ENCODE results near the gene PCSK2. TPM values are rescaled to one million over a fixed set of nuclear protein-coding genes. Genes with fewer than 3 reads are reported as not detected.

The PCSK2 gene
- total RNA-seq, 1 donor from 2014 or later = 0.52 TPM

DNA sequence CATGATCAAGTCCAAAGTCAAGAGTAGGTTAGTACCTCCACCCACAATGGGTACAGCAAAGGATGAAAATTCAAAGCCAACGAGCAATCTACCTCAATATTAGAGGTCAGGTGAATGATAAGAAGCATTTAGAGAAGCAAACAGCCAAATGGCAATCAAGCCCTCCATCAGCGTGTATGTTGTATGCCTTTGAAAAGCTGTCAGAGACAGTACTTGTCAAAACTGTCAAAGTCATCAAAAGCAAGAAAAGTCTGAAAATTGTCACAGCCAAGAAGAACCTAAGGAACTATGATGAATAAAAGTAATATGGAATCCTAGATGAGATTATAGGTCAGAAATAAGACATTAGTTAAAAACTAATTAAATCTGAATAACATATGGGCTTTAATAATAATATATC lies 99.3 kb downstream of the PCSK2 start:
- no peaks in the 10 kb centered on the region for H3K36me3 ChIP-seq (ENCODE audit: control insufficient read depth in 3 of 3, insufficient read depth in 3 of 3, low read length in 3 of 3)
- no peaks in the 10 kb centered on the region for H3K4me1 ChIP-seq (ENCODE audit: control insufficient read depth in 3 of 3, insufficient read depth in 3 of 3, low read length in 3 of 3)
- peaks cover 0 to 8% (median 7%) of the 10 kb centered on the region in 3 donors for H3K27me3 ChIP-seq (ENCODE audit: control insufficient read depth in 3 of 3, insufficient read depth in 3 of 3, low read length in 3 of 3)
- H3K9me3 ChIP-seq (ENCODE audit: control insufficient read depth in 3 of 3, low read length in 3 of 3) = no peaks in the 10 kb centered on the region
- no peak overlapping the region for H3K9ac ChIP-seq (ENCODE audit: low read depth in 1 of 3, low read length in 3 of 3)
- no peak overlapping the region for H3K4me3 ChIP-seq (ENCODE audit: low read length in 3 of 3)
- H3K27ac ChIP-seq (ENCODE audit: low read depth, low read length) = no peak overlapping the region

DNA sequence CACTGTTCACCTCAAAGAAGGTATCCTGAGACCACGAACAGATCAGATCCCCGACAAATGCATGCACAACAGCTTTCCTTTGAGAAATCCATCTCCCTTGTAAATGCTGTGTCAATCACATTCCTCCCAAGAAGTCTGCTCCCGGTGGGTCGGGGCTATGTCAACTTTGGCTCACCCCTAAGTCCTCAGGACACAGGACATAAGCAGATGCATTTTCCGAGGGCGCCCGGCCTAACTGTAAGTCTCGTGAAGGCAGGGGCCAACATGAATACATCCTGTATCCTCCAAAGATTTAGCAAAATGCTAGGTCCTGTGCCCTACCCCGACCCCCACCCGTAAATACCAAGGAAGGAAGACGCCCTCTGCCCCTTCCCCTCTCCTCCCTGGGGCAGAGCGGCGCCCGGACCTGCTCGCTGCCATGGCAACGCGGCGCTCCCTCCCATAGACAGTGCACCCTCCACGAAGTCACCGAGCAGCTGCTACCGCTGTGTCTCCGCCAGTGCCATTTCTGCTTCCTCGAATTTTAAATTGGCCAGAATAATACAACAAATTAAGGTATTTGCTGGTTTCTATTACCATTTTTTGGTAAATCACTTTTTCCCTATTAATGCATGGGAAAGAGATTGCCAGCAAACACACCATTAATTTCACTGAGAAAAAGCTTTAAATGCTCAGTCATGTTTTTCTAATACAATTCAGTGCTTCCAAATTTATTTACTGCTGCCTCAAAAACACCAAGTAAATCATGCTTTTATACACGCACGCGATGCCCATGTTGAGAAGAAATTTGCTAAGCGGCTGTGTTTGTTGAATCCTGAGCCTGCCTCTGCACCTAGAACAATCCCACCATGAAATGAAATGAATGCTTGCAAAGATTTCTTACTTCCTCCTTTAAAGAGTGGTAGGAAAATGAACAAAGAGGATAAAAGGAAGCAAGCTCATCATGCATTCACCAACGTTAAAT lies 100.6 kb downstream of the PCSK2 start:
- peaks cover 0 to 8% (median 7%) of the 10 kb centered on the region in 3 donors for H3K27me3 ChIP-seq (ENCODE audit: control insufficient read depth in 3 of 3, insufficient read depth in 3 of 3, low read length in 3 of 3)
- no peaks in the 10 kb centered on the region for H3K9me3 ChIP-seq (ENCODE audit: control insufficient read depth in 3 of 3, low read length in 3 of 3)
- H3K4me3 ChIP-seq (ENCODE audit: low read length in 3 of 3) = no peak overlapping the region
- H3K27ac ChIP-seq (ENCODE audit: low read depth, low read length) = no peak overlapping the region
- no peaks in the 10 kb centered on the region for H3K4me1 ChIP-seq (ENCODE audit: control insufficient read depth in 3 of 3, insufficient read depth in 3 of 3, low read length in 3 of 3)
- no peak overlapping the region for H3K9ac ChIP-seq (ENCODE audit: low read depth in 1 of 3, low read length in 3 of 3)
- no peaks in the 10 kb centered on the region for H3K36me3 ChIP-seq (ENCODE audit: control insufficient read depth in 3 of 3, insufficient read depth in 3 of 3, low read length in 3 of 3)

DNA sequence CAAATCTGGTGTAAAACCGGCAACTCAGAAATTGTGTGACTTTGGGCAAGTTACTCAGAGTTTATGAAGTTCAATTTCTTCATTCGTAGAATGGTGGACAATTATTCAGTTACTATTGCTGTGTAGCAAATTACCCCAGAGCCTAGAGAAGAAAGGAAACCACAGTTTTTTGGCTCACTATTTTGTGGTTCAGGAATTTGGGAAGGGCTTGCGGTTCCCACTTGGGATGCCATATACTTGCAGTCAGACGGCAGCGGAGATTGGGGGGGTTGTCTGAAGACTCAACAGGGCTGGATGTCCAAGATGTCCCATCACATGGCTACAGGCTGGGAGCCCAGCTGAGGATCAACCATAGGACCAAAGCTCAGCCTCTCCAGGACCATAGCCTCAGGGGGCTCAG lies 108.1 kb downstream of the PCSK2 start:
- no peaks in the 10 kb centered on the region for H3K9me3 ChIP-seq (ENCODE audit: control insufficient read depth in 3 of 3, low read length in 3 of 3)
- H3K27me3 ChIP-seq (ENCODE audit: control insufficient read depth in 3 of 3, insufficient read depth in 3 of 3, low read length in 3 of 3) = no peaks in the 10 kb centered on the region
- no peaks in the 10 kb centered on the region for H3K4me1 ChIP-seq (ENCODE audit: control insufficient read depth in 3 of 3, insufficient read depth in 3 of 3, low read length in 3 of 3)
- H3K36me3 ChIP-seq (ENCODE audit: control insufficient read depth in 3 of 3, insufficient read depth in 3 of 3, low read length in 3 of 3) = no peaks in the 10 kb centered on the region
- no peak overlapping the region for H3K27ac ChIP-seq (ENCODE audit: low read depth, low read length)
- H3K9ac ChIP-seq (ENCODE audit: low read depth in 1 of 3, low read length in 3 of 3) = no peak overlapping the region
- H3K4me3 ChIP-seq (ENCODE audit: low read length in 3 of 3) = no peak overlapping the region

DNA sequence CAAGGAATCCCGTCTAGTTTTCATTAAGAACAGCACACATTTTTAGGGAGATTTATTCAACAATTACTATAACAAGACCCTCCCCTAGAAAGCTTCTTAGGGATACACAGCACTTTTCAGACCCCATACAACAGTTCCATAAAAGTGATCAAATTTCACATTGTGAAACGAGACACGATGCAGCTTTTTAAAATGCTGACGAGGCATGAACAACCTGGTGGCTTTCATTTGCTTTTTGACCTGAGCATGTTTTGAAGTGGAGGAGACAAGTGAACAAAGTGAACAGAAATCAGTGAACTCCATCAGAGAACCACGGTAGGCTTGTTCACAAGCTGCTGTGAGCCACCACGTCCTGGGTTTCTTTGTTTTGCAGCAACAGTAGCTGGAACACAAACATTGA lies 112.2 kb downstream of the PCSK2 start:
- H3K27me3 ChIP-seq (ENCODE audit: control insufficient read depth in 3 of 3, insufficient read depth in 3 of 3, low read length in 3 of 3) = no peaks in the 10 kb centered on the region
- H3K4me1 ChIP-seq (ENCODE audit: control insufficient read depth in 3 of 3, insufficient read depth in 3 of 3, low read length in 3 of 3) = no peaks in the 10 kb centered on the region
- peaks cover 0 to 2% (median 0%) of the 10 kb centered on the region in 3 donors for H3K9me3 ChIP-seq (ENCODE audit: control insufficient read depth in 3 of 3, low read length in 3 of 3)
- no peak overlapping the region for H3K27ac ChIP-seq (ENCODE audit: low read depth, low read length)
- no peaks in the 10 kb centered on the region for H3K36me3 ChIP-seq (ENCODE audit: control insufficient read depth in 3 of 3, insufficient read depth in 3 of 3, low read length in 3 of 3)
- no peak overlapping the region for H3K9ac ChIP-seq (ENCODE audit: low read depth in 1 of 3, low read length in 3 of 3)
- H3K4me3 ChIP-seq (ENCODE audit: low read length in 3 of 3) = no peak overlapping the region

DNA sequence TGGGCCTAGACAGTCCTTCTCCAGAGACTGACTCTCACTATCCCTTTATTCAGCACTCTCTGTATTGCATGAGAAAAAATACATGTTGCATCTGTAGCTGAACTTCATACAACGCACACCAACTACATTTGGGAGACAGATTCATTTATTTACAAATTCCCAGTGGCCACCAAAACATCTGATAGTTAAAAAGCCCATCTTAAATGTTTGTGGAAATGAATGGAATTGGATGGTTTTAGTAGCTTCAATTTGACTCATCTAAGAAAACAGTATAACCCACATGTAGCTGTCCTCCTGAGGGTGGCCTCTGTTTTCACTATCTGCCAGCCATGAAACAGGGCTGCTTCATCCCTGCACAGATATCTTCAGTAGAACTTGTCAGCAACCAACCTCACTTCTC lies 116.3 kb downstream of the PCSK2 start:
- H3K27ac ChIP-seq (ENCODE audit: low read depth, low read length) = no peak overlapping the region
- peaks cover 0 to 2% (median 0%) of the 10 kb centered on the region in 3 donors for H3K9me3 ChIP-seq (ENCODE audit: control insufficient read depth in 3 of 3, low read length in 3 of 3)
- no peaks in the 10 kb centered on the region for H3K4me1 ChIP-seq (ENCODE audit: control insufficient read depth in 3 of 3, insufficient read depth in 3 of 3, low read length in 3 of 3)
- H3K36me3 ChIP-seq (ENCODE audit: control insufficient read depth in 3 of 3, insufficient read depth in 3 of 3, low read length in 3 of 3) = no peaks in the 10 kb centered on the region
- no peak overlapping the region for H3K9ac ChIP-seq (ENCODE audit: low read depth in 1 of 3, low read length in 3 of 3)
- no peak overlapping the region for H3K4me3 ChIP-seq (ENCODE audit: low read length in 3 of 3)
- H3K27me3 ChIP-seq (ENCODE audit: control insufficient read depth in 3 of 3, insufficient read depth in 3 of 3, low read length in 3 of 3) = peaks cover 0 to 4% (median 0%) of the 10 kb centered on the region in 3 donors

DNA sequence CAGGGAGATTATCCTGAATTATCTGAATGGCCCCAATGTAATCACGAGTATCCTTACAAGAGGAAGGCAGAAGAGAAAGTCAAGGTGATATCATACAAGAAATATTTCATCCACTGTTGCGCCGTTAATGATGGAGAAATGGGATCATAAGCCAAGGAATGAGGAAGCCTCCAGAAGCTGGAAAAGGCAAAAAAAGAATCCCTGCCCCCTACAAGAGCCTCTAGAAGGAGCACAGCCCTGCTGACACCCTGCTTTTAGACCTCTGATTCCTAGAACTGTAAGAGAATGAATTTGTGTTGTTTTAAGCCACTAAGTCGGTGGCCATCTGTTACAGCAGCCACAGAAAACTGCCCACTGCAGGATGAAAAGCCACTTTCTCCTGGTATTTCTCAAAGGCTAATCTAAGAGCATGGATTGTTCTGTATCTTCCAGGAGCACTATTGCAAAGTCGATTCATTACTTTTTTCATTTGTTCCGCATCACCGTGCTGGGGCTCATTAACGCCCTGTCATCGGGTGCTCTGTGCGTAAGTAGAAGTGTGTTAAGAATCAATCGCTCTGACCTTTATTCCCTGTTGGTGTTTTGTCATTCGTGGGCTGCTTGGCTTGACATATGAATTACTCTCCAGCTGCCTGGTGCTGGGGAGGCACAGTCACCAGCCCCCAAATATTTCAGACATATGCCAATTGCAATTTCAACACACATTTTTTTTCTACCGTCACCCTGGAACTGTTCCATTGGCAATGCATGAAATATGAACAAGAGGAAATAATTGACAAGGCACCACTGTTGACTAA lies 117.0 kb downstream of the PCSK2 start:
- no peak overlapping the region for H3K4me3 ChIP-seq (ENCODE audit: low read length in 3 of 3)
- H3K27ac ChIP-seq (ENCODE audit: low read depth, low read length) = no peak overlapping the region
- H3K4me1 ChIP-seq (ENCODE audit: control insufficient read depth in 3 of 3, insufficient read depth in 3 of 3, low read length in 3 of 3) = no peaks in the 10 kb centered on the region
- no peak overlapping the region for H3K9ac ChIP-seq (ENCODE audit: low read depth in 1 of 3, low read length in 3 of 3)
- H3K27me3 ChIP-seq (ENCODE audit: control insufficient read depth in 3 of 3, insufficient read depth in 3 of 3, low read length in 3 of 3) = peaks cover 0 to 4% (median 0%) of the 10 kb centered on the region in 3 donors
- peaks cover 0 to 2% (median 0%) of the 10 kb centered on the region in 3 donors for H3K9me3 ChIP-seq (ENCODE audit: control insufficient read depth in 3 of 3, low read length in 3 of 3)
- H3K36me3 ChIP-seq (ENCODE audit: control insufficient read depth in 3 of 3, insufficient read depth in 3 of 3, low read length in 3 of 3) = no peaks in the 10 kb centered on the region

DNA sequence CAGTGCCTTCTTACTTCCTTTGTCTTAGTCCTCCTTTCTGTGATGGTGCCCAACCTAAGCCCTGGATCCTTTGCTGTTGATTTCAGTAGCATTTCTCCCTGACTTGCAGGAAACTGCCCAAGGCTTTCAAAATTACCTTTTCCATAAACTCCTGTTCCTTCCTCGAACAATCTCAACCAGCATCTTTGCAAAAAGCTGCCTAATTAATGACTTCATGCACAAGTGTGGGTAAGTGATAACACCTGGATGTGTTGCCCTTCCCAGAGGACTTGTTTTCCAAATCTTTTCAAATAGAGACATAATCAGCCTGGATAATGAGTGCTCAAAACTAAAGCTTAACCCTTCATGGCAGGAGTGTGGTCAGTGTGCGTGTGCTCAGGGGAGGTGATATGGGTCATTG lies 118.0 kb downstream of the PCSK2 start:
- Histone ChIP-seq H3K9ac (ENCODE audit: low read depth in 1 of 3, low read length in 3 of 3) (no peak overlapping the region), H3K27me3 (ENCODE audit: control insufficient read depth in 3 of 3, insufficient read depth in 3 of 3, low read length in 3 of 3) (peaks cover 0 to 4% (median 0%) of the 10 kb centered on the region in 3 donors), H3K9me3 (ENCODE audit: control insufficient read depth in 3 of 3, low read length in 3 of 3) (peaks cover 0 to 2% (median 0%) of the 10 kb centered on the region in 3 donors), H3K4me3 (ENCODE audit: low read length in 3 of 3) (no peak overlapping the region), H3K36me3 (ENCODE audit: control insufficient read depth in 3 of 3, insufficient read depth in 3 of 3, low read length in 3 of 3) (no peaks in the 10 kb centered on the region), H3K27ac (ENCODE audit: low read depth, low read length) (no peak overlapping the region), H3K4me1 (ENCODE audit: control insufficient read depth in 3 of 3, insufficient read depth in 3 of 3, low read length in 3 of 3) (no peaks in the 10 kb centered on the region)

DNA sequence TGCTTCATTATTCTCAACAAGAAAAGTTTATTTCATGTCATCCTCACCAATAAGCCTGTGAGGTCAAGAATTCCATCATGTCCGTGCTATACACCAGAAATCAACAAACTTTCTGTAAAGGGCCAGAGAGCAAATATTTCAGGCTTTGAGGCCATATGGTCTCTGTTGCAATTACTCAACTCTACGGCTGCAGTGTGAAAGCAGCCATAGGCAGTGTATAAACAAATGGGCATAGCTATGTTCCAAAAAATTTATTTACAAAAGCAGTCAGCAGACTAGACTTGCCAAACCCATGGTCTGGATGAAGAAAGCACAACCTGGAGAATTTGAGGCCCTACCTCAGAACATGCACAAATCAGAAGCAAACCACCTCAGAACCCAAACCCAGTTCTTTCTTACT lies 118.5 kb downstream of the PCSK2 start:
- no peak overlapping the region for H3K4me3 ChIP-seq (ENCODE audit: low read length in 3 of 3)
- peaks cover 0 to 4% (median 0%) of the 10 kb centered on the region in 3 donors for H3K27me3 ChIP-seq (ENCODE audit: control insufficient read depth in 3 of 3, insufficient read depth in 3 of 3, low read length in 3 of 3)
- no peaks in the 10 kb centered on the region for H3K36me3 ChIP-seq (ENCODE audit: control insufficient read depth in 3 of 3, insufficient read depth in 3 of 3, low read length in 3 of 3)
- no peak overlapping the region for H3K9ac ChIP-seq (ENCODE audit: low read depth in 1 of 3, low read length in 3 of 3)
- H3K9me3 ChIP-seq (ENCODE audit: control insufficient read depth in 3 of 3, low read length in 3 of 3) = no peaks in the 10 kb centered on the region
- H3K4me1 ChIP-seq (ENCODE audit: control insufficient read depth in 3 of 3, insufficient read depth in 3 of 3, low read length in 3 of 3) = no peaks in the 10 kb centered on the region
- H3K27ac ChIP-seq (ENCODE audit: low read depth, low read length) = no peak overlapping the region

DNA sequence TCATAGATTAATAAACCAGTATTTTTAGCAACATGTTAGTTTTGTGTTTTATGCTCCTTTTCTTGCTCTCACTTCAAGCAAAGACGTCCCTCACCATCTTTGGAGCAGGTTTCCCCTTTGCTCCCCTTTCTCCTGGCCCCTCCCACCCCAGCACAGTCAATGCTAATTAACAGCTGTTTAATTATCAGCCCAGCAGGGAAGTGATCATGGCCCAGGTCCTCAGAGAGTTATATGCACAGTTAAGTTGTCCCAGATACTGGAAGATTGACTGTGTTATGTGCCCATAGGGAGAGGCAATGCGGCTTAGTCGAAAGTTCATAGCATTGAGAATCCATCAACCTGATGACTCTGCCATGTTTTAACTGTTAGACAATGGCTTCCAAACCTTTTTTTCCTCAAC lies 123.5 kb downstream of the PCSK2 start:
- Histone ChIP-seq H3K36me3 (ENCODE audit: control insufficient read depth in 3 of 3, insufficient read depth in 3 of 3, low read length in 3 of 3) (no peaks in the 10 kb centered on the region), H3K9me3 (ENCODE audit: control insufficient read depth in 3 of 3, low read length in 3 of 3) (no peaks in the 10 kb centered on the region), H3K27ac (ENCODE audit: low read depth, low read length) (no peak overlapping the region), H3K27me3 (ENCODE audit: control insufficient read depth in 3 of 3, insufficient read depth in 3 of 3, low read length in 3 of 3) (peaks cover 0 to 4% (median 0%) of the 10 kb centered on the region in 3 donors), H3K4me3 (ENCODE audit: low read length in 3 of 3) (no peak overlapping the region), H3K4me1 (ENCODE audit: control insufficient read depth in 3 of 3, insufficient read depth in 3 of 3, low read length in 3 of 3) (no peaks in the 10 kb centered on the region), H3K9ac (ENCODE audit: low read depth in 1 of 3, low read length in 3 of 3) (no peak overlapping the region)

DNA sequence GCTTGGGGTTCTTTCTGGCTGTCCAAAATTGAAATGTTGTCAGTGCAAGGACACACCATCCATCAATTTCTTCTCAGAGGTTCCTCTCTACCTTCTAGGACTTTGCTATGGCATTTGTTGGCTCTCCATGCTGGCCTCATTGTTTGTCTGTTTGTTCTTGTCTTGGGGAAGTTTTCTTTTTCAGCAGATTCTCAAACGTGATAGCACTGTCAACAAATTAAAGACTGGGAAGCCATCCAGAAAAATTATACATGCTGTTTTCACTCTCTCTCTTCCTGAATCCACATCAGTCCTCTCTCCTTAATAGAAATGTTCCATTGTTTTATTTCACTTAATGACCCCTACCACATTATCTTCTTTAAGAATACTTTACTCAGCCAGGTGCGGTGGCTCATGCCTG lies 130.4 kb downstream of the PCSK2 start:
- no peak overlapping the region for H3K4me3 ChIP-seq (ENCODE audit: low read length in 3 of 3)
- no peak overlapping the region for H3K27ac ChIP-seq (ENCODE audit: low read depth, low read length)
- H3K9ac ChIP-seq (ENCODE audit: low read depth in 1 of 3, low read length in 3 of 3) = no peak overlapping the region
- no peaks in the 10 kb centered on the region for H3K27me3 ChIP-seq (ENCODE audit: control insufficient read depth in 3 of 3, insufficient read depth in 3 of 3, low read length in 3 of 3)
- H3K4me1 ChIP-seq (ENCODE audit: control insufficient read depth in 3 of 3, insufficient read depth in 3 of 3, low read length in 3 of 3) = no peaks in the 10 kb centered on the region
- no peaks in the 10 kb centered on the region for H3K36me3 ChIP-seq (ENCODE audit: control insufficient read depth in 3 of 3, insufficient read depth in 3 of 3, low read length in 3 of 3)
- H3K9me3 ChIP-seq (ENCODE audit: control insufficient read depth in 3 of 3, low read length in 3 of 3) = no peaks in the 10 kb centered on the region
